MCF 10A (cell line): Measurements from ENCODE around the gene ADM5. TPM values are rescaled to one million over a fixed set of nuclear protein-coding genes. Genes with fewer than 3 reads are reported as not detected.

Source experiments
- BruUV-seq: library from RNA; stranded (reverse); fragments of 400-500 nt; replicated peaks from 2 replicates; lab custom pipeline; 2021; lab: Mats Ljungman, UMichigan
- CTCF ChIA-PET: fragments of 300-600 bp; sonication (Branson Sonifier 250); formaldehyde crosslinking; extraction: SDS; loops from one replicate; lab custom pipeline; 2021; ENCODE audit warnings: antibody characterized with exemption, inconsistent platforms; lab: Yijun Ruan, JAX
- POLR2A ChIA-PET: fragments of 300-600, 350-650 bp; sonication (Branson Sonifier 250); formaldehyde crosslinking; extraction: SDS; loops from one replicate; lab custom pipeline; 2020; ENCODE audit warnings: antibody characterized with exemption, inconsistent platforms; lab: Yijun Ruan, JAX
- DNase-seq: peaks from one replicate; pipeline ENCODE4 v3.0.0-alpha.2; 2018; ENCODE audit not compliant: unreplicated experiment
- H3K27ac Mint-ChIP-seq: one replicate; pipeline ENCODE4 v1.8.0; 2022; ENCODE audit warnings: mild to moderate bottlenecking, low read depth, mixed read lengths; ENCODE audit not compliant: unreplicated experiment
- H3K27me3 Mint-ChIP-seq: one replicate; pipeline ENCODE4 v1.8.0; 2022; ENCODE audit warnings: mixed read lengths; ENCODE audit not compliant: insufficient read depth, unreplicated experiment
- H3K36me3 Mint-ChIP-seq: one replicate; pipeline ENCODE4 v1.8.0; 2022; ENCODE audit warnings: mild to moderate bottlenecking, moderate library complexity, mixed read lengths; ENCODE audit not compliant: insufficient read depth, unreplicated experiment
- H3K4me1 Mint-ChIP-seq: one replicate; pipeline ENCODE4 v1.8.0; 2022; ENCODE audit warnings: mixed read lengths; ENCODE audit not compliant: insufficient read depth, unreplicated experiment
- H3K4me3 Mint-ChIP-seq: one replicate; pipeline ENCODE4 v1.8.0; 2022; ENCODE audit warnings: mild to moderate bottlenecking, moderate library complexity, mixed read lengths; ENCODE audit not compliant: unreplicated experiment
- H3K9me3 Mint-ChIP-seq: one replicate; pipeline ENCODE4 v1.8.0; 2022; ENCODE audit warnings: mixed read lengths; ENCODE audit not compliant: unreplicated experiment
- intact Hi-C: fragments of 100-400 bp; cut with micrococcal nuclease; formaldehyde crosslinking; loops from 2 replicates; pipeline ENCODE4 v1.14.1; 2022
- total RNA-seq: library from RNA; stranded (reverse); gene quantifications from 2 replicates; pipeline ENCODE4 v1.2.3, GENCODE V29; 2022
- TF ChIP-seq, protein P1 (sequence below): fragments of 200-600 bp; IDR thresholded peaks from one replicate; pipeline ENCODE4 v1.8.0; 2022; ENCODE audit warnings: antibody characterized with exemption, mild to moderate bottlenecking; ENCODE audit not compliant: unreplicated experiment

ADM5 gene
- total RNA-seq, 1 experiment from 2014 or later, result 1.8 TPM

DNA sequence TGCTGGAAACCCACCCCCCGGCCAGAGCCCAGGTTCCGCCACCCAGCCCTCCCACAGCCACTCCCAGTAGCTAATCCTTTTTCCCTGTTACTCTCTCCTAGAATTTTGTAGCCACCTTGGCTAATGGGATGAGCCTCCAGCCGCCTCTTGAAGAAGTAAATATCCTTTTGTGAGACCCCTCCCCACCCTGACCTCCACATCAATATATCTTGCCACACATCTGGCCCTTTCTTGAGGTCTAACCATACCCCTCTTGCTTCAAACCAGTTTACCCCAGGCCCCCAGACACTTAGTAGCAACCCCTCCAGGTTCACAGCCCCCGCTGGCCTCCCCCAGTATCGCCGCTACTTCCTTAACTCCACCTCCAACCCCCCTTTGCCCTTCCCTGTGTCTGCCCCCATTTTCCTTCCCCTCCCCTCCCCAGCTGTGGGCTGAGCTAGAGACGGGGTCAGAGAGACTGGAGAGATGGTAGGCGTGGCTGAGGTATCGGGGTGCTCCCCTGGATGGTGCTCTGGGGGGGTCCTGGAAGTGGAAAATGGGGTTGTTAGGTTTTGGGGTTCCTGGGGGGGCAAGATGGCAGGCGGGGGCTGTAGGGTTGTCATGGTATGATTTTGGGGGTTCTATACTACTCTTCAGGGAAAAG lies 9.5 kb upstream of the ADM5 start:
- Mint-ChIP-seq H3K4me1 (peaks cover 12% of the 10 kb centered on the region), H3K4me3 (peak overlapping the region; percentile 96), H3K36me3 (peaks cover 63% of the 10 kb centered on the region), H3K9me3 (no peaks in the 10 kb centered on the region), H3K27me3 (no peaks in the 10 kb centered on the region), H3K27ac (peak overlapping the region; percentile 46)
- CTCF ChIA-PET, result interaction anchor here (0.6 to 1.0 kb wide), 6 partner anchors 36 to 1287 kb away, joined by 3 to 5 read pairs (median 3); no protein-coding TSS in a partner anchor
- TF ChIP-seq, protein P1, sequence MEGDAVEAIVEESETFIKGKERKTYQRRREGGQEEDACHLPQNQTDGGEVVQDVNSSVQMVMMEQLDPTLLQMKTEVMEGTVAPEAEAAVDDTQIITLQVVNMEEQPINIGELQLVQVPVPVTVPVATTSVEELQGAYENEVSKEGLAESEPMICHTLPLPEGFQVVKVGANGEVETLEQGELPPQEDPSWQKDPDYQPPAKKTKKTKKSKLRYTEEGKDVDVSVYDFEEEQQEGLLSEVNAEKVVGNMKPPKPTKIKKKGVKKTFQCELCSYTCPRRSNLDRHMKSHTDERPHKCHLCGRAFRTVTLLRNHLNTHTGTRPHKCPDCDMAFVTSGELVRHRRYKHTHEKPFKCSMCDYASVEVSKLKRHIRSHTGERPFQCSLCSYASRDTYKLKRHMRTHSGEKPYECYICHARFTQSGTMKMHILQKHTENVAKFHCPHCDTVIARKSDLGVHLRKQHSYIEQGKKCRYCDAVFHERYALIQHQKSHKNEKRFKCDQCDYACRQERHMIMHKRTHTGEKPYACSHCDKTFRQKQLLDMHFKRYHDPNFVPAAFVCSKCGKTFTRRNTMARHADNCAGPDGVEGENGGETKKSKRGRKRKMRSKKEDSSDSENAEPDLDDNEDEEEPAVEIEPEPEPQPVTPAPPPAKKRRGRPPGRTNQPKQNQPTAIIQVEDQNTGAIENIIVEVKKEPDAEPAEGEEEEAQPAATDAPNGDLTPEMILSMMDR, result no peak
- BruUV-seq, result no TSS peak
- no peak for DNase-seq
- intact Hi-C loops, result loop anchor here (5.0 to 10.0 kb wide), 3 partner anchors 87 to 175 kb away; partner anchors contain the start of genes AP2A1, PRR12 and PTOV1
- POLR2A ChIA-PET, result interaction anchor here (0.6 to 8.4 kb wide), 9 partner anchors 15 to 197 kb away, joined by 3 to 121 read pairs (median 8); partner anchors contain the start of genes AKT1S1, AP2A1, BCL2L12 and IRF3

GRCh38 chr19:49680421-49681351 lies 8.7 kb upstream of the ADM5 start:
- TF ChIP-seq, protein P1, result peak; percentile 95
- Mint-ChIP-seq H3K27ac (peak overlapping the region; percentile 46), H3K4me3 (no peak overlapping the region), H3K27me3 (no peaks in the 10 kb centered on the region), H3K4me1 (peaks cover 12% of the 10 kb centered on the region), H3K9me3 (no peaks in the 10 kb centered on the region), H3K36me3 (peaks cover 71% of the 10 kb centered on the region)
- ChIA-PET POLR2A (interaction anchor here (0.9 to 8.4 kb wide), 3 partner anchors 15 to 39 kb away, joined by 3 to 121 read pairs (median 4); partner anchors contain the start of genes BCL2L12, IRF3, RRAS and SCAF1), CTCF (interaction anchor here (0.6 to 1.4 kb wide), 18 partner anchors 9 to 1288 kb away, joined by 3 to 8 read pairs (median 3); partner anchors contain the start of genes BCL2L12, IRF3 and RRAS)
- intact Hi-C loops, result no loop called here
- DNase-seq, result peak; percentile 83
- no TSS peak for BruUV-seq

DNA sequence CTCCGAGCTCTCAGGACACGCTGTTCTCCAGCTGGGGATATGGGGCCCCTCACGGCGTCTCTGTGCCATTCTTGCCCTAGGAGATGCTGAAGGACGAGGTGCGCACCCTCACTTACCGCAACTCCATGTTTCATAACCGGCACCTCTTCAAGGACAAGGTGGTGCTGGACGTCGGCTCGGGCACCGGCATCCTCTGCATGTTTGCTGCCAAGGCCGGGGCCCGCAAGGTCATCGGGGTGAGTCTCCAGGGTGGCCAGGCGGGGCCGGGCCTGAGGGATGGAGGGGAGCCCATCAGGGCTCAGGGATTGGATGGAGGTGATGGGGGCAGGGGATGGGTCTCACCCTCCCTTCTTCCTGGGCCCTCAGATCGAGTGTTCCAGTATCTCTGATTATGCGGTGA lies 7.6 kb upstream of the ADM5 start:
- CTCF ChIA-PET, result interaction anchor here (0.6 to 1.2 kb wide), 7 partner anchors 16 to 909 kb away, joined by 3 to 8 read pairs (median 3); partner anchors contain the start of genes BCL2L12, IRF3 and RRAS
- no peak for DNase-seq
- no TSS peak for BruUV-seq
- intact Hi-C loops, result no loop called here
- H3K27ac Mint-ChIP-seq, result no peak overlapping the region
- H3K27me3 Mint-ChIP-seq, result no peaks in the 10 kb centered on the region
- no peaks in the 10 kb centered on the region for H3K9me3 Mint-ChIP-seq
- H3K36me3 Mint-ChIP-seq, result peaks cover 66% of the 10 kb centered on the region
- TF ChIP-seq, protein P1, result no peak
- H3K4me1 Mint-ChIP-seq, result peaks cover 12% of the 10 kb centered on the region
- POLR2A ChIA-PET, result interaction anchor here (8.4 kb wide), 1 partner anchor 40 kb away, joined by 121 read pairs; the partner anchor contains the start of genes RRAS and SCAF1
- H3K4me3 Mint-ChIP-seq, result no peak overlapping the region
